Erythroblast (primary cell): Measurements from ENCODE around the gene SEZ6L.

Experiments
- GATA1 ChIP-seq: IDR thresholded peaks from 2 replicates; pipeline ENCODE4 v1.6.1; 2011; ENCODE audit warnings: low read depth, mild to moderate bottlenecking, control low read depth, low read length, moderate library complexity
- POLR2A ChIP-seq: IDR thresholded peaks from 2 replicates; pipeline ENCODE4 v1.6.1; 2011; ENCODE audit warnings: mild to moderate bottlenecking, low read length

DNA sequence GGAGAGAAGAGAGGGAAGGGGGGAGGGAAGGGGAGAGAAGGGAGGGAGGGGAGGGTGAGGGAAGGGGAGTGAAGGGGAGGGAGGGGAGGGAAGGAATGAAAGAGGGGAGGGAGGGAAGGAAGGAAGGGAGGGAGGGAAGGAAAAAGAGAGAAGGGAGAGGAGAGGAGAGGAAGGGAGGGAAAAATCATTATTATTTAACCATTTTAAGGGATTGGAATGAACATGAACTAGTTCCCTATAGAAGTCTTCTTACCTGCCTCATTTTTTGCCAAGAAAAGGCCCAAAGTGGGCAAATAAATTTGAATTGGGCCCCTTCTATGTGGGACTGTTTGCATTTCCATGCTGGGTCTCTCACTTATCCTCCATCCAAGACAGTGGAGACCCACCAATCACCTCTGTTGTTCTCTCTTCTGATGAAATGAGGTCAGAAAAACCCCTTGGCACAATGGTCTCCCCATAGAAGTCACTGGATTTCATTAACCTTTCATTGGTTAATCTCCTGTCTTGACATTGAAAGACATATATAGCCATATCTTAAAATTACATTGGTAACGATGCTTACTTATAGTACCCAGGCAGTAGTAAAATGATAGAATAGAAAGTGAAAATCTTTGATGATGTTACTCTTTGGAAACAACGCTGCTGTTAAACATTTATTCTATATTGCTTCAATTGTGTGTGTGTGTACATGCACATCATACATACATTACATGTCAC is 179.7 kb downstream of the SEZ6L start:
- TF ChIP-seq POLR2A (no peak), GATA1 (no peak)
